ENCODE data around the gene SPAG9.
"Not testable (repeated sequence)": the region's sequence is repeated elsewhere in the genome, so short reads cannot be mapped to it uniquely, and the experiment has no call there.

The SPAG9 gene

DNA sequence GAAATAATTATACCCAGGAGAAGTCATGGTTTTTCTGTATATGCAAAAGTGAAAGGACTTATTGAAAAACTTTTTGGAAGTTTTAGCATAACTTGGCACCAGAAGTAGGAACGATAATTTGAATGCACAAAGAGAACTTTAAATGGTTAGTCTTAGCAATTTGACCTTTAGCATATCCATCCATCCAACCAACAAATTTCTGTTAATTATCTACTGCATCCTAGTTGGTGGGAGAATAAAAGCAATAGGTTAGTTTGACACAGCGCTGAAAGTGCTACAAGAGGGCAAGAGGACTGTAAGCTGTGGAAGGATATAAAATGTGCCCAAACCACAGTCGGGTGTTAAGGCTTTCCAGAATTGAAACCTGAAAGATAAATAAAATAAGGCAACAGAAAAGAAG, 17.6 kb downstream of the SPAG9 start:
- H3K4me3 ChIP-seq (ENCODE audit: low read length): no peak overlapping the region
- no peak for TF ChIP-seq CTCF (conservative IDR thresholded peaks at IDR 0.05; ENCODE audit: low read depth, low read length)
- no peak for DNase-seq (ENCODE audit: low read depth)

DNA sequence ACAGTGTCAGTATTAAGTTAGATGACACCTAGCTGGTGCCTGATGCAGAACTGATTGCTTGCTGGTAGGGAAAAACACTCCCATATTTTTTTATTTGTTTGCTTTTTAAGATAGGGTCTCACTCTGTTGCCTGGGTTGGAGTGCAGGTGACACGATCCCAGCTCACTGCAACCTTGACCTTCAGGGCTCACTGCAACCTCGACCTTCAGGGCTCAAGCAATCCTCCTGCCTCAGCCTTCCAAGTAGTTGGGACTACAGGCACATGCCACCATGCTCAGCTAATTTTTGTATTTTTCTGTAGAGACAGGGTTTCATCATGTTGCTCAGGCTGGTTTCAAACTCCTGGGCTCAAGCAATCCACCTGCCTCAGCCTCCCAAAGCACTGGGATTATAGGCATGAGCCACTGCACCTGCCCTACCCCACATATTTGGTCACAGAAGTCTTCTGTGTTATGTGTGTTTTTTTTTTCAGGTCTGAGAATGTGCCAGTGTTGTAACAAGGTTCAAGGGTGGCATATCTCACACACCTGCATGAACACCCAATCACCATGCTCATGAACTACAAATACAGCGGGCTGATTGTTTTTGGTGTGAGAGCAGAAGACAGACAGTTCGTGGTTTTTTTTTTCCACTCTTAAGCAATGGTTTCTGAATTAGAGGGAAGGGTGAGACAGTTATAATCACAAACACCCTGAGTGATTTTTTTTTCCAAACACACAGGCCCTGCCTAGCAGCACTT, 22.8 kb downstream of the SPAG9 start:
- H3K4me3 ChIP-seq (ENCODE audit: low read length): no peak overlapping the region
- TF ChIP-seq CTCF (conservative IDR thresholded peaks at IDR 0.05; ENCODE audit: low read depth, low read length): no peak
- no peak for DNase-seq (ENCODE audit: low read depth)

GRCh38 chr17:51091635-51092034, 29.0 kb downstream of the SPAG9 start:
- no peak for DNase-seq (ENCODE audit: low read depth)
- no peak for TF ChIP-seq CTCF (conservative IDR thresholded peaks at IDR 0.05; ENCODE audit: low read depth, low read length)

GRCh38 chr17:51088868-51089267, 31.8 kb downstream of the SPAG9 start:
- not testable (repeated sequence) for DNase-seq (ENCODE audit: low read depth); H3K4me3 ChIP-seq (ENCODE audit: low read length)

More at GRCh38 chr17:51091635-51092034, 29.0 kb downstream of the SPAG9 start:
- H3K4me3 ChIP-seq (ENCODE audit: low read length): no peak overlapping the region

- H3K4me3 ChIP-seq (ENCODE audit: low read length): no peak overlapping the region
- no peak for TF ChIP-seq CTCF (conservative IDR thresholded peaks at IDR 0.05; ENCODE audit: low read depth, low read length)
- DNase-seq (ENCODE audit: low read depth): no peak
These were observed 32.4 kb downstream of the SPAG9 start for GRCh38 chr17:51088287-51088686.

DNA sequence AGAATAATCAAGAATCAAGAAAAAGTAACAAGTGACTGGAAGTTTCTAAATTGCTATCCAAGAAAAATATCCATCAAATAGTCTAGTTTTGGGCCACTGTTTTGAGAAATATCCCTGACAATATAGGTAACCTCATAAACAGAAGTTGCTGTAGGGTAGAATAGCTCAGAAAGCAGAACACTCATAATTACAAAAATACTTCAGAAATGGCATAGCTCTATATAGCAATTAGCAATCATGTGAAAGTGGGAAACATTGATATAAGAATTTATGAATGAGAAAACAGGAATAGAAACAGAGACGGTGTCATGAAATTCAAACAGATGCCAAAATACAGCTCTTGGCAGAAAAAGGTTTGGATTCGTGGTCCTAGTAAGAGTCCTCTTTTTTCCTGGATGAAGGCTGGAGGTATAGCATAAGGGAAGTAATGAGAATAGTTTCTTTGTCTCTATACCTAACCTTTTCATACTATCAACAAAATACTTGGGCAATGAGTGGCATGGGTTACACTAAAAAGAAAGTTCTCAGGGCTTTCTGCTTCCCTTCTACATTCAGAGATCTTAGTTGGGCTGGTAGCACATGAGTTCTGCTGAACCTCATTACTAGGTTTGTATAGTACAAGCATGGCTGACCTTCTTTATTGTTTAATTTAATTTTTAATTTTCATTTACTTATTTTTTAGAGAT, 33.5 kb downstream of the SPAG9 start:
- no peak for DNase-seq (ENCODE audit: low read depth)
- no peak overlapping the region for H3K4me3 ChIP-seq (ENCODE audit: low read length)

More for the DNA sequence above, 33.5 kb downstream of the SPAG9 start:
- TF ChIP-seq CTCF (conservative IDR thresholded peaks at IDR 0.05; ENCODE audit: low read depth, low read length): no peak
